Fibroblast of lung (primary cell): ENCODE measurements around the gene BCL2L14. TPM values are rescaled to one million over a fixed set of nuclear protein-coding genes. Genes with fewer than 3 reads are reported as not detected.
"Not testable (repeated sequence)": the region's sequence is repeated elsewhere in the genome, so short reads cannot be mapped to it uniquely, and the experiment has no call there.

Source experiments
- DNase-seq, 2 donors: peaks; one replicate each; pipeline versions ENCODE4 v3.0.0 to v3.0.0-alpha.2; 2010; ENCODE audit warnings: low read depth in 2 of 2
- H2AFZ ChIP-seq: 2 replicates; pipeline ENCODE4 v1.5.1; 2012; ENCODE audit warnings: low read length, control low read depth, inconsistent platforms
- H3K27ac ChIP-seq: 2 replicates; pipeline ENCODE4 v1.5.1; 2011; ENCODE audit warnings: low read length, control low read depth; ENCODE audit not compliant: insufficient read depth
- H3K27me3 ChIP-seq: 2 replicates; pipeline ENCODE4 v1.5.1; 2011; ENCODE audit warnings: mild to moderate bottlenecking, low read length; ENCODE audit not compliant: control insufficient read depth, insufficient read depth
- H3K36me3 ChIP-seq: 2 replicates; pipeline ENCODE4 v1.5.1; 2011; ENCODE audit warnings: low read length; ENCODE audit not compliant: control insufficient read depth, insufficient read depth
- H3K4me1 ChIP-seq: 2 replicates; pipeline ENCODE4 v1.5.1; 2011; ENCODE audit warnings: low read length; ENCODE audit not compliant: control insufficient read depth, insufficient read depth; ENCODE audit errors: extremely low read depth
- H3K4me2 ChIP-seq: 2 replicates; pipeline ENCODE4 v1.5.1; 2011; ENCODE audit warnings: low read length, control low read depth; ENCODE audit not compliant: insufficient read depth; ENCODE audit errors: extremely low read depth
- H3K4me3 ChIP-seq, 4 experiments: fragments of 200-600 bp in 1 of 4; sonication (generic) in 1 of 4; replicated peaks in 1 of 4; 2 replicates each; pipeline ENCODE4 v1.5.1; 2011 to 2016; ENCODE audit warnings: low read length in 4 of 4, low read depth in 3 of 4, mild to moderate bottlenecking in 3 of 4, control low read depth in 2 of 4, inconsistent platforms in 1 of 4, mixed read lengths in 1 of 4; ENCODE audit not compliant: insufficient read depth in 1 of 4; ENCODE audit errors: control extremely low read depth in 1 of 4
- H3K79me2 ChIP-seq: 2 replicates; pipeline ENCODE4 v1.5.1; 2012; ENCODE audit warnings: mild to moderate bottlenecking, low read length, inconsistent platforms; ENCODE audit not compliant: control insufficient read depth, insufficient read depth
- H3K9ac ChIP-seq: 2 replicates; pipeline ENCODE4 v1.5.1; 2011; ENCODE audit warnings: mild to moderate bottlenecking, low read length, control low read depth; ENCODE audit not compliant: insufficient read depth
- H3K9me3 ChIP-seq: 2 replicates; pipeline ENCODE4 v1.5.1; 2012; ENCODE audit warnings: low read depth, low read length; ENCODE audit not compliant: control insufficient read depth, insufficient read depth
- H4K20me1 ChIP-seq: 2 replicates; pipeline ENCODE4 v1.5.1; 2011; ENCODE audit warnings: low read length; ENCODE audit not compliant: control insufficient read depth, insufficient read depth; ENCODE audit errors: extremely low read depth
- EZH2 ChIP-seq: IDR thresholded peaks from 2 replicates; pipeline ENCODE4 v1.5.1; 2012; ENCODE audit warnings: low read length, control low read depth, mild to moderate bottlenecking; ENCODE audit errors: missing control alignments
- polyA plus RNA-seq, 2 donors: library from polyadenylated mRNA; depleted of rRNA in 1 of 2; stranded (reverse) in 1 of 2; unstranded in 1 of 2; fragments of >200 nt; gene quantifications; 2 replicates each; pipeline ENCODE4 v1.2.1, GENCODE V29; 2011 to 2012; ENCODE audit warnings: missing spikeins in 1 of 2
- total RNA-seq: library from RNA; depleted of rRNA; stranded (reverse); fragments of >200 nt; gene quantifications from 2 replicates; pipeline ENCODE4 v1.2.1, GENCODE V29; 2014
- TF ChIP-seq, protein P1 (sequence below), 2 donors: IDR thresholded peaks in 1 of 2; conservative IDR thresholded peaks in 1 of 2; 1 replicate in 1 of 2; 2 replicates in 1 of 2; pipeline ENCODE4 v1.5.1; 2011 to 2012; ENCODE audit warnings: low read length in 2 of 2, control low read depth in 1 of 2, inconsistent platforms in 1 of 2, low read depth in 1 of 2, mild to moderate bottlenecking in 1 of 2

BCL2L14 gene
- total and polyA plus RNA-seq, 2 donors (not counting 1 experiment from before 2014, with no cell fraction given): not detected

DNA sequence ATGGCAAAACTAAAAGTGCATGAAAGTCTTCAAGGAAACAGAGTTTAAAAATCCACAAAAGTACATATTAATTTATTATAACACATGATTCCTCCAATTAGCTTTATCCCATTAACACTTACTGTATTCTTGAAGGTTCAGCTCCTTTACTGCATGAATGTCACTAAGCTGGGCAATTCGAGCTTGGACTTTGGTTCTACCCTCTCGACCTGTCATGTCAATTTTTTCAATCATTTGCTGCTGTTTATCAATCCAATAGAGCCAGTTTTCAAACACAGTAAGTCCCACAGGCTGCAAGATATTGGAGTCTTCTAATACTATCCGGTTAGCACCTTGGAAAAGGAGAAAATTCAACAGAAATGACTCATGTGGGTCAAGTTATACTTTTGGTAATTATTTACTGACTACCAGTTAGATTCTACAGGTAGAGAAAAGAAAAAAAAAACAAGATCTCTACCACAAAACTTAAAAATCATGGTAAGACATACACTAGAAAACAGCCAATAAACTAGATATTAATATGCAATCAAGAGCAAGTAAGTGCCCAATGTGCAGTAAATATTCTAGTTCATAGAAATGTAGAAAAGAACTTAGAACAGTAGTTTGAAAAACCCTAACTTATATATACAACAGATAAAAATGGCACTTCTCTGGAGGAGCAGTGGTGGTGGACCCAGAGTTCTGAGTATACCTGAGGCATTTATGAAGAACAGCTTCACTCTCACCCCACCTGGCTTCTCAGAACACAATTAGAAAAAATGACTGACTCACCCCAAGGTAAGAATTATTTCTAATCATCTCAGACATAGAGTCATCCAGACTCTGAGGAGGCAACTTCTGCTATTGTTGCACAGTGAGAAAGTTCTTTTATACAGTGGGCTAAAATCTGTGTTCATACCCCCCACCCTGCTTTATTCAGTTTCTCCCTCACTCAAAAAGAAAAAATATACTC, 67.7 kb downstream of the BCL2L14 start:
- Histone ChIP-seq H3K9me3 (no peaks in the 10 kb centered on the region), H3K36me3 (no peaks in the 10 kb centered on the region), H2AFZ (no peak overlapping the region), H4K20me1 (no peaks in the 10 kb centered on the region), H3K27me3 (no peaks in the 10 kb centered on the region), H3K4me1 (no peaks in the 10 kb centered on the region), H3K4me3 (no peak overlapping the region), H3K27ac (no peak overlapping the region), H3K4me2 (no peak overlapping the region), H3K79me2 (no peaks in the 10 kb centered on the region), H3K9ac (no peak overlapping the region)
- TF ChIP-seq EZH2: no peak
- TF ChIP-seq, protein P1, sequence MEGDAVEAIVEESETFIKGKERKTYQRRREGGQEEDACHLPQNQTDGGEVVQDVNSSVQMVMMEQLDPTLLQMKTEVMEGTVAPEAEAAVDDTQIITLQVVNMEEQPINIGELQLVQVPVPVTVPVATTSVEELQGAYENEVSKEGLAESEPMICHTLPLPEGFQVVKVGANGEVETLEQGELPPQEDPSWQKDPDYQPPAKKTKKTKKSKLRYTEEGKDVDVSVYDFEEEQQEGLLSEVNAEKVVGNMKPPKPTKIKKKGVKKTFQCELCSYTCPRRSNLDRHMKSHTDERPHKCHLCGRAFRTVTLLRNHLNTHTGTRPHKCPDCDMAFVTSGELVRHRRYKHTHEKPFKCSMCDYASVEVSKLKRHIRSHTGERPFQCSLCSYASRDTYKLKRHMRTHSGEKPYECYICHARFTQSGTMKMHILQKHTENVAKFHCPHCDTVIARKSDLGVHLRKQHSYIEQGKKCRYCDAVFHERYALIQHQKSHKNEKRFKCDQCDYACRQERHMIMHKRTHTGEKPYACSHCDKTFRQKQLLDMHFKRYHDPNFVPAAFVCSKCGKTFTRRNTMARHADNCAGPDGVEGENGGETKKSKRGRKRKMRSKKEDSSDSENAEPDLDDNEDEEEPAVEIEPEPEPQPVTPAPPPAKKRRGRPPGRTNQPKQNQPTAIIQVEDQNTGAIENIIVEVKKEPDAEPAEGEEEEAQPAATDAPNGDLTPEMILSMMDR (conservative IDR thresholded peaks at IDR 0.05 in 1 of 2, IDR thresholded peaks at IDR 0.05 in 1 of 2; ENCODE audit: low read depth in 1 of 2, low read length in 2 of 2): no peak
- DNase-seq: no peak

DNA sequence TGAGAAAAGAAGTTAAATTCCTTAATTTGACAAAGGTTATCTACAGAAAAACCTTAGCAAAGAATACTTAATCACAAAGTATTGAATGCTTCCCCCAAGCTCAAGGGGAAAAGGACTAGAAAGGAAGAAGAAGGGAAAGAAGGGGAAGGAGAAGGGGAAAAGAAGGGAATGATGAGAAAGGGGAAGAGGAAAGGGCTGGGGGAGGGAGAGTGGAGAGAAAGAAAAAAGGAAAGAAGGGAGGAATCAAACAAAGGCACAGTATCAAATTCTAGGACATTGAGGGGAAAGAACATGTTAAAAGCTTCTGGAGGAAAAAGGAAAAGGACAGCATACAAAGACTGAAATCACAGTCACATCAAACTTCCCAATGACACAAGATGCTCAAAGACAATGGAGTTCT, 70.3 kb downstream of the BCL2L14 start:
- no peaks in the 10 kb centered on the region for H3K27me3 ChIP-seq
- no peak overlapping the region for H3K4me3 ChIP-seq
- no peaks in the 10 kb centered on the region for H3K9me3 ChIP-seq
- H4K20me1 ChIP-seq: no peaks in the 10 kb centered on the region
- no peak overlapping the region for H2AFZ ChIP-seq
- no peak overlapping the region for H3K4me2 ChIP-seq
- no peak overlapping the region for H3K27ac ChIP-seq
- no peaks in the 10 kb centered on the region for H3K36me3 ChIP-seq
- no peak for TF ChIP-seq EZH2
- TF ChIP-seq, protein P1 (conservative IDR thresholded peaks at IDR 0.05 in 1 of 2, IDR thresholded peaks at IDR 0.05 in 1 of 2; ENCODE audit: low read depth in 1 of 2, low read length in 2 of 2): no peak
- H3K9ac ChIP-seq: no peak overlapping the region
- H3K79me2 ChIP-seq: no peaks in the 10 kb centered on the region
- DNase-seq: no peak
- H3K4me1 ChIP-seq: no peaks in the 10 kb centered on the region

DNA sequence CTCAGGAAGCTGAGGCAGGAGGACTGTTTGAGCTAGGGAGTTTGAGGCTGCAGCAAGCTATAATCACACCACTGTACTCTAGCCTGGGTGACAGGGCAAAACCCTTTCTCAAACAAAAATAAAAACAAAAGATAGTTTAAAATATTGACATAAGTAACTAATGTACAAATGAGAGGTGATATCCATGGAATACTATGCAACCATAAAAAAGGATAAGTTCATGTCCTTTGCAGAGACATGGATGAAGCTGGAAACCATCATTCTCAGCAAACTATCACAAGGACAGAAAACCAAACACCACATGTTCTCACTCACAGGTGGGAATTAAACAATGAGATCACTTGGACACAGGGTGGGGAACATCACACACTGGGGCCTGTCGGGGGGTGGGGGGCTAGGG, 73.8 kb downstream of the BCL2L14 start:
- H3K79me2 ChIP-seq, H3K4me2 ChIP-seq, DNase-seq, H3K27me3 ChIP-seq, H3K36me3 ChIP-seq, H3K27ac ChIP-seq, H3K9me3 ChIP-seq, H4K20me1 ChIP-seq, H2AFZ ChIP-seq, H3K9ac ChIP-seq, H3K4me3 ChIP-seq, H3K4me1 ChIP-seq: not testable (repeated sequence)
